ENCODE data around the gene SYNPR. TPM values are rescaled to one million over a fixed set of nuclear protein-coding genes. Genes with fewer than 3 reads are reported as not detected.

SYNPR gene
- total RNA-seq, 1 experiment from 2014 or later, result 0.85 TPM

DNA sequence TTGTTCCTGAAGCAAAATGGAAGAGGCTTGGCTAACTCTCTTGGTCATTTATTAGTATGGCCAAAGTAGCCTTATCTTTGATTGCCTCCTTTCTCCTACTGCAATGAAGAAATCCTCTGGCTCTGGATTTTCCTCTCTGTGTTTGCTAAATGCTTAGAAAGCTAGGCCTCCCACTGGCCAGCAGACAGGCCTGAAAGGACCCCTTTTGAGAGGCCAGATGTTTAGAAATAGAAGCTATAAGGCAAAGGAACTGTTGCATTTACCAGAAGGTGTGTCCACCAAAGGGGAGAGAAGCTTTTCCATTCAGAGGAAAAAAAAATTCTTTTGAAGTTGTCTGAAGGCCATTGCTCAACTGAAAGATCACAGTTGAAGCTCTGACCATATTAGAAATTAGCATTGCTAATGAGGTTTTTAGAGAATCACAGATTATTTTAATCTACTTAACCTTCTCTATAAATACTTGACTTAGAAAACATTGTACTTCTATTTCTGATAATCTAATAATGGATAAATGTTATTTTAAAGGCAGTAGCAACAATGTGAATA lies 160.8 kb downstream of the SYNPR start:
- Mint-ChIP-seq H3K9me3 (no peaks in the 10 kb centered on the region), H3K4me3 (no peak overlapping the region), H3K27ac (no peak overlapping the region), H3K36me3 (no peaks in the 10 kb centered on the region), H3K27me3 (ENCODE audit: low read depth) (no peaks in the 10 kb centered on the region), H3K4me1 (peaks cover 73% of the 10 kb centered on the region)
- TF ChIP-seq, protein P1, sequence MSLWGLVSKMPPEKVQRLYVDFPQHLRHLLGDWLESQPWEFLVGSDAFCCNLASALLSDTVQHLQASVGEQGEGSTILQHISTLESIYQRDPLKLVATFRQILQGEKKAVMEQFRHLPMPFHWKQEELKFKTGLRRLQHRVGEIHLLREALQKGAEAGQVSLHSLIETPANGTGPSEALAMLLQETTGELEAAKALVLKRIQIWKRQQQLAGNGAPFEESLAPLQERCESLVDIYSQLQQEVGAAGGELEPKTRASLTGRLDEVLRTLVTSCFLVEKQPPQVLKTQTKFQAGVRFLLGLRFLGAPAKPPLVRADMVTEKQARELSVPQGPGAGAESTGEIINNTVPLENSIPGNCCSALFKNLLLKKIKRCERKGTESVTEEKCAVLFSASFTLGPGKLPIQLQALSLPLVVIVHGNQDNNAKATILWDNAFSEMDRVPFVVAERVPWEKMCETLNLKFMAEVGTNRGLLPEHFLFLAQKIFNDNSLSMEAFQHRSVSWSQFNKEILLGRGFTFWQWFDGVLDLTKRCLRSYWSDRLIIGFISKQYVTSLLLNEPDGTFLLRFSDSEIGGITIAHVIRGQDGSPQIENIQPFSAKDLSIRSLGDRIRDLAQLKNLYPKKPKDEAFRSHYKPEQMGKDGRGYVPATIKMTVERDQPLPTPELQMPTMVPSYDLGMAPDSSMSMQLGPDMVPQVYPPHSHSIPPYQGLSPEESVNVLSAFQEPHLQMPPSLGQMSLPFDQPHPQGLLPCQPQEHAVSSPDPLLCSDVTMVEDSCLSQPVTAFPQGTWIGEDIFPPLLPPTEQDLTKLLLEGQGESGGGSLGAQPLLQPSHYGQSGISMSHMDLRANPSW (CRISPR knock-in tag; conservative IDR thresholded peaks at IDR 0.05; ENCODE audit: low read depth), result no peak
- TF ChIP-seq NR2C2 (CRISPR knock-in tag; IDR thresholded peaks at IDR 0.05) (no peak), CBFB (CRISPR knock-in tag; IDR thresholded peaks at IDR 0.05; ENCODE audit: low read depth) (no peak)
- TF ChIP-seq, protein P2, sequence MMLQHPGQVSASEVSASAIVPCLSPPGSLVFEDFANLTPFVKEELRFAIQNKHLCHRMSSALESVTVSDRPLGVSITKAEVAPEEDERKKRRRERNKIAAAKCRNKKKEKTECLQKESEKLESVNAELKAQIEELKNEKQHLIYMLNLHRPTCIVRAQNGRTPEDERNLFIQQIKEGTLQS (CRISPR knock-in tag; conservative IDR thresholded peaks at IDR 0.05), result no peak
- ChIA-PET CTCF (interaction anchor here (1.4 kb wide), 1 partner anchor 74 kb away, joined by 4 read pairs; no protein-coding TSS in a partner anchor), POLR2A (no interaction called here)
- no peak for ATAC-seq
- no peak for DNase-seq (ENCODE audit: low spot score)

DNA sequence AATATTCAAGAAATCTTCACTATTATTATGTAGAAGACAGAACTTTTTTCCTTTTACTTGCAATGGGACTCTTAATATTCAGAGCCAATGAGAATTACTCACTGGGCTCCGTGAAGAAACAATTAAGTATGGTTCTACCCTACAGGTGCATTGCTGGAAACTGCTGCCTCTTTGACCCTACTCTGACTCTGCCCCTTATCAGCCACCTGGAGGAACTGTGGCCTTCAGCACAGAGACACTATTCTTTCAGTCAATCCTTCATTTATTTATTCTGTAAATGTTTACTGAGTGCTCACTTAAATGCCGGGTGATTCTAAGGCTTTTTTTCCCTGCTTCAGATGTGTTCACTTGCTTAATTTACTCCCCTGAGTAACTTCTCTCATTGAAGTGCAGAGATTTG lies 163.2 kb downstream of the SYNPR start:
- CTCF ChIA-PET, result no interaction called here
- ATAC-seq (no peak), DNase-seq (ENCODE audit: low spot score) (no peak)
- Mint-ChIP-seq H3K27ac (no peak overlapping the region), H3K4me1 (peaks cover 96% of the 10 kb centered on the region), H3K36me3 (no peaks in the 10 kb centered on the region), H3K9me3 (no peaks in the 10 kb centered on the region), H3K4me3 (no peak overlapping the region), H3K27me3 (ENCODE audit: low read depth) (no peaks in the 10 kb centered on the region)
- TF ChIP-seq, protein P2 (CRISPR knock-in tag; conservative IDR thresholded peaks at IDR 0.05), result no peak
- TF ChIP-seq FOXJ3 (CRISPR knock-in tag; IDR thresholded peaks at IDR 0.05; ENCODE audit: borderline replicate concordance), result no peak
- TF ChIP-seq, protein P3, sequence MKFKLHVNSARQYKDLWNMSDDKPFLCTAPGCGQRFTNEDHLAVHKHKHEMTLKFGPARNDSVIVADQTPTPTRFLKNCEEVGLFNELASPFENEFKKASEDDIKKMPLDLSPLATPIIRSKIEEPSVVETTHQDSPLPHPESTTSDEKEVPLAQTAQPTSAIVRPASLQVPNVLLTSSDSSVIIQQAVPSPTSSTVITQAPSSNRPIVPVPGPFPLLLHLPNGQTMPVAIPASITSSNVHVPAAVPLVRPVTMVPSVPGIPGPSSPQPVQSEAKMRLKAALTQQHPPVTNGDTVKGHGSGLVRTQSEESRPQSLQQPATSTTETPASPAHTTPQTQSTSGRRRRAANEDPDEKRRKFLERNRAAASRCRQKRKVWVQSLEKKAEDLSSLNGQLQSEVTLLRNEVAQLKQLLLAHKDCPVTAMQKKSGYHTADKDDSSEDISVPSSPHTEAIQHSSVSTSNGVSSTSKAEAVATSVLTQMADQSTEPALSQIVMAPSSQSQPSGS (CRISPR knock-in tag; IDR thresholded peaks at IDR 0.05; ENCODE audit: borderline replicate concordance, low read depth), result no peak
- TF ChIP-seq GABPB1 (CRISPR knock-in tag; IDR thresholded peaks at IDR 0.05), result no peak
- TF ChIP-seq TEAD1 (CRISPR knock-in tag; IDR thresholded peaks at IDR 0.05), result no peak
- no peak for TF ChIP-seq OVOL2 (CRISPR knock-in tag; IDR thresholded peaks at IDR 0.05; ENCODE audit: borderline replicate concordance)
- no peak for TF ChIP-seq SP1 (CRISPR knock-in tag; conservative IDR thresholded peaks at IDR 0.05)
- POLR2A ChIA-PET, result no interaction called here

DNA sequence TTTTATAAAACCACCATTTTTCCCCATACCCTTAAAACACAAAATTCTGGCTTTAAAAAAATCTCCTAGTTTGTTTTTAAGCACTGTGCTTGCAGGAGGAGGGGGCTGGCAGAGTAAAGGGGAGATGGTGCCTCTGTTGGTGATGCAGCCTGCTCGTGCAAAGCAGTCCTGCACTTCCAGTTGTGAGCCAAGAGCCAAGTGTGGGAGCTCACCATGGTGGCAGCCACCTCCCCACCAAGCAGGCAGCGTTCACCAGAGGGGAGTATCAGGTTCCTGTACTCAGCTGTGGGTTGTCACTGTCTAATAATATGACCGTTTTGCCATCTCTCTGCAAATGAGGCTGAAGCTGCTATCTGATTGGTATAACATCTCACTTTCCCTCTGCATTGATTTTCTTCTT lies 164.8 kb downstream of the SYNPR start:
- ATAC-seq (peak; percentile 65), DNase-seq (ENCODE audit: low spot score) (peak; percentile 14)
- Mint-ChIP-seq H3K36me3 (no peaks in the 10 kb centered on the region), H3K4me1 (peaks cover 86% of the 10 kb centered on the region), H3K27me3 (ENCODE audit: low read depth) (no peaks in the 10 kb centered on the region), H3K4me3 (peak overlapping the region; percentile 5; the same call in 1 of the 2 replicates), H3K9me3 (no peaks in the 10 kb centered on the region), H3K27ac (peak overlapping the region; percentile 67)
- ChIA-PET POLR2A (no interaction called here), CTCF (no interaction called here)
- TF ChIP-seq SP1 (CRISPR knock-in tag; conservative IDR thresholded peaks at IDR 0.05) (no peak), TCF7 (CRISPR knock-in tag; IDR thresholded peaks at IDR 0.05; ENCODE audit: low read depth) (no peak)

DNA sequence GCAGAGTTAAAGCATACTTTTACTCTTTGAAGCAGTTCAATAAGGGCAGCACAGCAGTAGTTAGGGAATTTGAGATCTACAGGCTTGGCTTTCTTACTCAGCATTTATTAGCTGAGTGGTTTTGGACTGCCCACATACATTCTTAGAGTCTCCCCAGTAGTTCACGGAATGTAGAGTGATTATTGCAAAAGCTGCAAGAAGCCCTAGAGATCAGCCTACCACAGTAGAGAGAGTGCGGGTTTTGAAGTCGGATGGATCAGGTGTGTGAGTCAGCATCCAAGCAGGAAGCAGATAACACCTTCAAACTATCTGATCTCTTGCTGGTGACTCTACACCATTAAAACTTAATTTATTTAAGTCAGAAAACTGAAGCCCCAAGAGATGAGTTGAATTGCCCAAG lies 171.9 kb downstream of the SYNPR start:
- ChIA-PET CTCF (interaction anchor here (1.2 to 2.0 kb wide), 5 partner anchors 22 to 368 kb away, joined by 3 to 8 read pairs (median 6); partner anchors contain the start of gene C3orf49), POLR2A (no interaction called here)
- H3K36me3 Mint-ChIP-seq, result no peaks in the 10 kb centered on the region
- DNase-seq (ENCODE audit: low spot score) (no peak), ATAC-seq (no peak)
- H3K27me3 Mint-ChIP-seq (ENCODE audit: low read depth), result no peaks in the 10 kb centered on the region
- H3K27ac Mint-ChIP-seq, result no peak overlapping the region
- H3K4me1 Mint-ChIP-seq, result peaks cover 26% of the 10 kb centered on the region
- no peaks in the 10 kb centered on the region for H3K9me3 Mint-ChIP-seq
- H3K4me3 Mint-ChIP-seq, result no peak overlapping the region
- no peak for TF ChIP-seq ZNF121 (CRISPR knock-in tag; IDR thresholded peaks at IDR 0.05)
- TF ChIP-seq JAZF1 (CRISPR knock-in tag; IDR thresholded peaks at IDR 0.05), result no peak
- TF ChIP-seq, protein P4, sequence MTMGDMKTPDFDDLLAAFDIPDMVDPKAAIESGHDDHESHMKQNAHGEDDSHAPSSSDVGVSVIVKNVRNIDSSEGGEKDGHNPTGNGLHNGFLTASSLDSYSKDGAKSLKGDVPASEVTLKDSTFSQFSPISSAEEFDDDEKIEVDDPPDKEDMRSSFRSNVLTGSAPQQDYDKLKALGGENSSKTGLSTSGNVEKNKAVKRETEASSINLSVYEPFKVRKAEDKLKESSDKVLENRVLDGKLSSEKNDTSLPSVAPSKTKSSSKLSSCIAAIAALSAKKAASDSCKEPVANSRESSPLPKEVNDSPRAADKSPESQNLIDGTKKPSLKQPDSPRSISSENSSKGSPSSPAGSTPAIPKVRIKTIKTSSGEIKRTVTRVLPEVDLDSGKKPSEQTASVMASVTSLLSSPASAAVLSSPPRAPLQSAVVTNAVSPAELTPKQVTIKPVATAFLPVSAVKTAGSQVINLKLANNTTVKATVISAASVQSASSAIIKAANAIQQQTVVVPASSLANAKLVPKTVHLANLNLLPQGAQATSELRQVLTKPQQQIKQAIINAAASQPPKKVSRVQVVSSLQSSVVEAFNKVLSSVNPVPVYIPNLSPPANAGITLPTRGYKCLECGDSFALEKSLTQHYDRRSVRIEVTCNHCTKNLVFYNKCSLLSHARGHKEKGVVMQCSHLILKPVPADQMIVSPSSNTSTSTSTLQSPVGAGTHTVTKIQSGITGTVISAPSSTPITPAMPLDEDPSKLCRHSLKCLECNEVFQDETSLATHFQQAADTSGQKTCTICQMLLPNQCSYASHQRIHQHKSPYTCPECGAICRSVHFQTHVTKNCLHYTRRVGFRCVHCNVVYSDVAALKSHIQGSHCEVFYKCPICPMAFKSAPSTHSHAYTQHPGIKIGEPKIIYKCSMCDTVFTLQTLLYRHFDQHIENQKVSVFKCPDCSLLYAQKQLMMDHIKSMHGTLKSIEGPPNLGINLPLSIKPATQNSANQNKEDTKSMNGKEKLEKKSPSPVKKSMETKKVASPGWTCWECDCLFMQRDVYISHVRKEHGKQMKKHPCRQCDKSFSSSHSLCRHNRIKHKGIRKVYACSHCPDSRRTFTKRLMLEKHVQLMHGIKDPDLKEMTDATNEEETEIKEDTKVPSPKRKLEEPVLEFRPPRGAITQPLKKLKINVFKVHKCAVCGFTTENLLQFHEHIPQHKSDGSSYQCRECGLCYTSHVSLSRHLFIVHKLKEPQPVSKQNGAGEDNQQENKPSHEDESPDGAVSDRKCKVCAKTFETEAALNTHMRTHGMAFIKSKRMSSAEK (CRISPR knock-in tag; IDR thresholded peaks at IDR 0.05; ENCODE audit: borderline replicate concordance), result no peak
- TF ChIP-seq ESRRA (CRISPR knock-in tag; IDR thresholded peaks at IDR 0.05; ENCODE audit: borderline replicate concordance), result no peak
- no peak for TF ChIP-seq TCF7 (CRISPR knock-in tag; IDR thresholded peaks at IDR 0.05; ENCODE audit: low read depth)

Measured in WTC11 (cell line).